MCF 10A (cell line): ENCODE data around the gene RAMACL. TPM values are rescaled to one million over a fixed set of nuclear protein-coding genes. Genes with fewer than 3 reads are reported as not detected.

Source experiments
- BruUV-seq: library from RNA; stranded (reverse); fragments of 400-500 nt; replicated peaks from 2 replicates; lab custom pipeline; 2021; lab: Mats Ljungman, UMichigan
- CTCF ChIA-PET: fragments of 300-600 bp; sonication (Branson Sonifier 250); formaldehyde crosslinking; extraction: SDS; loops from one replicate; lab custom pipeline; 2021; ENCODE audit warnings: antibody characterized with exemption, inconsistent platforms; lab: Yijun Ruan, JAX
- POLR2A ChIA-PET: fragments of 300-600, 350-650 bp; sonication (Branson Sonifier 250); formaldehyde crosslinking; extraction: SDS; loops from one replicate; lab custom pipeline; 2020; ENCODE audit warnings: antibody characterized with exemption, inconsistent platforms; lab: Yijun Ruan, JAX
- DNase-seq: peaks from one replicate; pipeline ENCODE4 v3.0.0-alpha.2; 2018; ENCODE audit not compliant: unreplicated experiment
- H3K27ac Mint-ChIP-seq: one replicate; pipeline ENCODE4 v1.8.0; 2022; ENCODE audit warnings: mild to moderate bottlenecking, low read depth, mixed read lengths; ENCODE audit not compliant: unreplicated experiment
- H3K27me3 Mint-ChIP-seq: one replicate; pipeline ENCODE4 v1.8.0; 2022; ENCODE audit warnings: mixed read lengths; ENCODE audit not compliant: insufficient read depth, unreplicated experiment
- H3K36me3 Mint-ChIP-seq: one replicate; pipeline ENCODE4 v1.8.0; 2022; ENCODE audit warnings: mild to moderate bottlenecking, moderate library complexity, mixed read lengths; ENCODE audit not compliant: insufficient read depth, unreplicated experiment
- H3K4me1 Mint-ChIP-seq: one replicate; pipeline ENCODE4 v1.8.0; 2022; ENCODE audit warnings: mixed read lengths; ENCODE audit not compliant: insufficient read depth, unreplicated experiment
- H3K4me3 Mint-ChIP-seq: one replicate; pipeline ENCODE4 v1.8.0; 2022; ENCODE audit warnings: mild to moderate bottlenecking, moderate library complexity, mixed read lengths; ENCODE audit not compliant: unreplicated experiment
- H3K9me3 Mint-ChIP-seq: one replicate; pipeline ENCODE4 v1.8.0; 2022; ENCODE audit warnings: mixed read lengths; ENCODE audit not compliant: unreplicated experiment
- CTCF ChIP-seq: fragments of 200-600 bp; IDR thresholded peaks from one replicate; pipeline ENCODE4 v1.8.0; 2022; ENCODE audit warnings: antibody characterized with exemption, mild to moderate bottlenecking; ENCODE audit not compliant: unreplicated experiment
- intact Hi-C: fragments of 100-400 bp; cut with micrococcal nuclease; formaldehyde crosslinking; loops from 2 replicates; pipeline ENCODE4 v1.14.1; 2022
- total RNA-seq: library from RNA; stranded (reverse); gene quantifications from 2 replicates; pipeline ENCODE4 v1.2.3, GENCODE V29; 2022

RAMACL gene
- total RNA-seq, 1 experiment from 2014 or later = 5.3 TPM

DNA sequence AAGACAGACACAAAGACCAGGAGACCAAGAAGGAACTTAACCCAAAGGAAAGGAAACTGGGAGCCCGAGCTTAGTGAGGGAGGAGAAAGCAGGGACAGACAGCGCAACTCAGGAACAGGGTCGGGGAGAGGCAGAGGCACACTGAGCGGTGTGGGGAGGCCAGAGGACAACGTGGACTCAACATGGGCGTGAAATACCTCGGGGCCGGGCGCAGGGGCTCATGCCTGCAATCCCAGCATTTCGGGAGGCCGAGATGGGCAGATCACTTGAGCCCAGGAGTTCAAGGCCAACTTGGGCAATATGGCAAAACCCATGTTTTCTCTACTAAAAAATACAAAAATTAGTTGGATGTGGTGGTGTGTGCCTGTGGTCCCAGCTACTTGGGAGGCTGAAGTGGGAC lies 46.3 kb upstream of the RAMACL start:
- CTCF ChIA-PET = no interaction called here
- BruUV-seq = no TSS peak
- no peaks in the 10 kb centered on the region for H3K9me3 Mint-ChIP-seq
- no peak for DNase-seq
- peaks cover 9% of the 10 kb centered on the region for H3K27me3 Mint-ChIP-seq
- no peak overlapping the region for H3K27ac Mint-ChIP-seq
- no peaks in the 10 kb centered on the region for H3K36me3 Mint-ChIP-seq
- TF ChIP-seq CTCF = no peak
- intact Hi-C loops = no loop called here
- H3K4me3 Mint-ChIP-seq = no peak overlapping the region
- POLR2A ChIA-PET = no interaction called here
- peaks cover 20% of the 10 kb centered on the region for H3K4me1 Mint-ChIP-seq

GRCh38 chr6:166630462-166630861 lies 44.0 kb upstream of the RAMACL start:
- POLR2A ChIA-PET = no interaction called here
- TF ChIP-seq CTCF = no peak
- CTCF ChIA-PET = no interaction called here
- intact Hi-C loops = no loop called here
- DNase-seq = no peak
- Mint-ChIP-seq H3K9me3 (no peaks in the 10 kb centered on the region), H3K36me3 (peaks cover 4% of the 10 kb centered on the region), H3K4me1 (peaks cover 15% of the 10 kb centered on the region), H3K27me3 (peaks cover 9% of the 10 kb centered on the region), H3K4me3 (no peak overlapping the region), H3K27ac (peak overlapping the region; percentile 7)
- no TSS peak for BruUV-seq

- DNase-seq = no peak
- intact Hi-C loops = no loop called here
- Mint-ChIP-seq H3K27me3 (peaks cover 9% of the 10 kb centered on the region), H3K9me3 (no peaks in the 10 kb centered on the region), H3K4me1 (peaks cover 20% of the 10 kb centered on the region), H3K4me3 (no peak overlapping the region), H3K36me3 (peaks cover 4% of the 10 kb centered on the region), H3K27ac (no peak overlapping the region)
- POLR2A ChIA-PET = no interaction called here
- no peak for TF ChIP-seq CTCF
- no TSS peak for BruUV-seq
- CTCF ChIA-PET = interaction anchor here (0.6 kb wide), 1 partner anchor 22 kb away, joined by 3 read pairs; no protein-coding TSS in a partner anchor
Observed at GRCh38 chr6:166629628-166630027, 43.1 kb upstream of the RAMACL start.

DNA sequence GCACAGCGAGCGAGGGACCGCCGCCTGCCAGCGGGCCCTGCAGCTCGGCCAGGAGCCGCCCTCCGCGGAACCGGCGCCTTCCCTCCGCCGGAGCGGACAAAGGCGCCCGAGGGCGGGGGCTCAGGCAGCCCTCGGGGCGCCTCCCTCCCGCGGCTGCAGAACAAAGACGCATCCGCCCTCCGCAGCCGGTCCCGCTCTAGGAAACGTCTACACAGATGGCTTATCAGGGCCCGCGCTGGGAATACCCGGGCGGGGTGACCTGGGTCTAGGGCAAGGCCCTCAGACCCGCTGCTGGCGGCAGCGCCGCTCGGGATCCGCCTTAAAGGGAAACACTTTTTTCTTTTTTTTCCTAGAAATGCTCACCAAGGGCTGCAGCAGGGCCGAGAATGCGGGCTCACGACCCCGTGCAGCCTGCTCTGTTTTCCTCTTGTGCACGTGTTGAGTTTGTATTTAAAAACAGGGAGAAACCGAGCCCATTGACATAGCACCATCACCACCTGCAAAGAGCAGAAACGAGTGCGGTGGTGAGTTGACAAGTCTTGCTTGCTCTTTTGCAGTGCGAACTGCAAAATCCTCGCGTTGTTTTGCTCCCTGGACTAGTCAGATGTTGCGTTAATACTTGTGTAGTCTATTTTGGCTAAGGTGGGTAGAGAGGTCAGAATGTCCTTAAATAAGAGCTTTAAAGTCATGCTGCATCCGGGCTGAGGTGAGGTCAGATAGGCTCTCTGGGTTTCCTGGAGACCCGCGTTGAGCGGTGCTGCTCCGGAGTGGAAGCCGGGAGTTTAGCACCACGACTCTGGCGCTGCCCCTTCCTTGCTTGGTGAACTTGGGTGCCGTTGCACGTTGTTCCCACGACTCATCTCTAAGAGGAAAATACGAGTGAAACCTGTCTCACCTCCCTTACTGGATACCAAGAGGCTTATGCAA lies 41.7 kb upstream of the RAMACL start:
- no peak for TF ChIP-seq CTCF
- Mint-ChIP-seq H3K27me3 (no peaks in the 10 kb centered on the region), H3K9me3 (no peaks in the 10 kb centered on the region), H3K27ac (peak overlapping the region; percentile 46), H3K36me3 (peaks cover 4% of the 10 kb centered on the region), H3K4me1 (peaks cover 20% of the 10 kb centered on the region), H3K4me3 (peak overlapping the region; percentile 88)
- ChIA-PET POLR2A (interaction anchor here (0.6 to 8.7 kb wide), 18 partner anchors 12 to 372 kb away, joined by 3 to 89 read pairs (median 7); partner anchors contain the start of gene CEP43), CTCF (interaction anchor here (0.6 to 0.9 kb wide), 3 partner anchors 15 to 184 kb away, joined by 3 read pairs; no protein-coding TSS in a partner anchor)
- no TSS peak for BruUV-seq
- intact Hi-C loops = loop anchor here (1.0 to 2.0 kb wide), 2 partner anchors 61 to 113 kb away; no protein-coding TSS in a partner anchor
- DNase-seq = peak; percentile 27
